NT2/D1 (cell line): Measurements from ENCODE around the gene DNAJC5G.

ENCODE experiments used
- SUZ12 ChIP-seq: IDR thresholded peaks from 2 replicates; pipeline ENCODE4 v1.6.1; 2011; ENCODE audit not compliant: insufficient read length, insufficient read depth; ENCODE audit errors: extremely low read depth
- YY1 ChIP-seq: IDR thresholded peaks from 2 replicates; pipeline ENCODE4 v1.6.1; 2011; ENCODE audit not compliant: insufficient read length, insufficient read depth
- ZNF274 ChIP-seq: IDR thresholded peaks from 2 replicates; pipeline ENCODE4 v1.6.1; 2011; ENCODE audit warnings: mild to moderate bottlenecking, low read depth, low read length

DNA sequence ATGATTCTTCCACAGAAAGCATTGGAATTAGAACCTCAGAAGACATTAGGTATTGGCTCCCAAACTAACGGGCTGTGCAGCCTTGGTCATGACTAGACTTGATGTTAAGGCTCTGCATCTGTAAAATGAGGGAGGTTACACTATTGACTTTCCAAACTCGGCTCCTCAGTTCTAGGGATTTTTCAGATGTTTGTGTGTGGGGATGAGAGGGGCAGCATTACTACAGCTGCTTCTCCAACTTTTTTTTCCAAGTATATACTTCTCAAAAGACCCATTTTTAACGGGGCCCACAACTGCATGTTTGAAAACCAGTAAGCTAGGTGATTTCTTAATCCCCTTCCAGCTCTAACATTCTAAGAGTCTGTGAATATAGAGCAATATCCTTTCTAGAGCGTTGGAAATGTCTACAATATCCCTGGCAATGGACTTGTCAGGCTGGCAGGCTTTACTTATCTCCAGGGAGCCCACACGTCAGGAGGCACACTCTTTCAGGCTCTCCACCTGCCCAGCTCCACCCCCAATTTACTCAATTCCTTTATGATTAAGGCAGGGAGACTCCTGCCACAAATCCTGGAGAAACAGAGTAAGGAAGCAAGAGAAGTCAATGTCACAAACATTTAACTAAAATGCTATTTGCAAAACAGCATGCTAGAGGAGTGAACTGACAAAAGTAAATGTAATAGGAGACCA lies 48.5 kb downstream of the DNAJC5G start:
- TF ChIP-seq YY1 (no peak), ZNF274 (no peak), SUZ12 (no peak)
